Rectal smooth muscle tissue (tissue), 1 donor: ENCODE data around the gene HLF.

Experiments used
- H3K27ac ChIP-seq: one replicate; pipeline ENCODE4 v1.7.0; 2013; ENCODE audit warnings: low read depth, low read length, inconsistent platforms
- H3K27me3 ChIP-seq: one replicate; pipeline ENCODE4 v1.7.0; 2013; ENCODE audit warnings: low read length; ENCODE audit not compliant: control insufficient read depth, insufficient read depth
- H3K36me3 ChIP-seq: one replicate; pipeline ENCODE4 v1.7.0; 2013; ENCODE audit warnings: low read length; ENCODE audit not compliant: control insufficient read depth, insufficient read depth
- H3K4me1 ChIP-seq: one replicate; pipeline ENCODE4 v1.7.0; 2013; ENCODE audit warnings: low read length; ENCODE audit not compliant: control insufficient read depth, insufficient read depth
- H3K4me3 ChIP-seq: one replicate; pipeline ENCODE4 v1.7.0; 2013; ENCODE audit warnings: low read length
- H3K9ac ChIP-seq: one replicate; pipeline ENCODE4 v1.7.0; 2013; ENCODE audit warnings: low read length

The HLF gene

GRCh38 chr17:55291114-55291507 is 26.4 kb downstream of the HLF start:
- Histone ChIP-seq H3K9ac (no peak overlapping the region), H3K4me3 (no peak overlapping the region), H3K27ac (no peak overlapping the region), H3K36me3 (no peaks in the 10 kb centered on the region), H3K27me3 (no peaks in the 10 kb centered on the region), H3K4me1 (peaks cover 23% of the 10 kb centered on the region)

- Histone ChIP-seq H3K36me3 (no peaks in the 10 kb centered on the region), H3K9ac (no peak overlapping the region), H3K27ac (no peak overlapping the region), H3K4me3 (no peak overlapping the region), H3K27me3 (no peaks in the 10 kb centered on the region), H3K4me1 (peaks cover 13% of the 10 kb centered on the region)
These were observed 27.3 kb downstream of the HLF start for GRCh38 chr17:55292094-55292493.

GRCh38 chr17:55294042-55294751 is 29.4 kb downstream of the HLF start:
- peaks cover 3% of the 10 kb centered on the region for H3K4me1 ChIP-seq
- no peaks in the 10 kb centered on the region for H3K27me3 ChIP-seq
- no peak overlapping the region for H3K9ac ChIP-seq
- no peaks in the 10 kb centered on the region for H3K36me3 ChIP-seq
- H3K4me3 ChIP-seq = no peak overlapping the region
- H3K27ac ChIP-seq = no peak overlapping the region

- no peak overlapping the region for H3K4me3 ChIP-seq
- no peaks in the 10 kb centered on the region for H3K36me3 ChIP-seq
- H3K4me1 ChIP-seq = peaks cover 1% of the 10 kb centered on the region
- no peak overlapping the region for H3K9ac ChIP-seq
- H3K27me3 ChIP-seq = no peaks in the 10 kb centered on the region
- H3K27ac ChIP-seq = no peak overlapping the region
These were observed 30.8 kb downstream of the HLF start for GRCh38 chr17:55295411-55296170.

DNA sequence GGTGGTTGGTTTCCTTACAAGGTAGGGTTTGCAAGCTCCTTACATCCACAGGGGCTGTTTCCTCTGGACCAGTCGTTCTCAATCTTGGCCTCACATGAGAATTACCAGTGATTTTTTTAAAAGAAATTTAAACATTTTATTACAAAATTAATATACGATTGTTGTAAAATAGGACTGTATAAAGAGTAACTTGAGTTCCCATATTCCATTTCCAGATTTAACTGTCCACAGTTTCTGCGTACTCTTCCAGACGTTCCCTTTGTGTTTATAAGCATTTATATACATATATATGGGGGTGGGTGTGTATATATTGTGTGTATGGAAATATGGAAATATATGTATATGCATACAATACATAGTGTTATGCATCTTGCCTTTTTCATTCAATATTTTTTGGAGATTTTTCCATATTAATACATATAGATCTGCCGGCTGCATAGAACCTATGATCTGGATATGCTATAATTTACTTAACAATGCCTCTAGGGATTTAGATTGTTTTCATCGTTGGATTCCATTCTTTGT is 31.5 kb downstream of the HLF start:
- Histone ChIP-seq H3K4me3 (no peak overlapping the region), H3K36me3 (no peaks in the 10 kb centered on the region), H3K4me1 (no peaks in the 10 kb centered on the region), H3K9ac (no peak overlapping the region), H3K27ac (no peak overlapping the region), H3K27me3 (no peaks in the 10 kb centered on the region)

GRCh38 chr17:55296699-55297098 is 31.9 kb downstream of the HLF start:
- Histone ChIP-seq H3K27me3 (no peaks in the 10 kb centered on the region), H3K4me1 (peaks cover under 1% of the 10 kb centered on the region), H3K36me3 (no peaks in the 10 kb centered on the region), H3K9ac (no peak overlapping the region), H3K27ac (no peak overlapping the region), H3K4me3 (no peak overlapping the region)

DNA sequence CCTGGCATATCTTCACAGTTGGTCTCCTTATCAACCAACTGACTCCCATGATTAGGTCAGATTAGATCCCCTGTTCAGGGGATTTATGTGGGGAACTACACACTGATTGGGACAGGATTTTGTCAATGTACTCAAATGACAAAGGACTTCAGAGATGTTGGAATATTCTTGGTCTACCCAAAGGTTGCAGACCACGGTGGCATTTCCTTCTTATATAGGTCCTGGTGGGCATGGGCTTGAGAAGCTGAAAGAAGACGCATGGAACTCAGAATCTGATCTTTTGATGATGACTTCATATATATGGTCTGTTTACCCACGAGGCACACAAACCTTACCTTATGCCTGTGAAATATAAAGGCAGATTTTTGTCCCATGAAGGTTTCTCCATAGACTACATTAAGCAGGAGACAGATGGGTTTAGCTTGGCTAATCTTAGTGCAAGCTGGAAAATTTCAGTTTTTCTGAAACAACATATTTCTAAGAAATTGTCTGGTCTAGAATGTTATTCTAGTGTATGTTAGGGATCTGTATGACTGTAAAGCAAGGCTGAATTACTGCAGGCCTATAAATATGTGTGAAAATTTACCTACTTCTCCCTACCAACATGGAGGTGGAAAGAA is 33.5 kb downstream of the HLF start:
- H3K27ac ChIP-seq = no peak overlapping the region

DNA sequence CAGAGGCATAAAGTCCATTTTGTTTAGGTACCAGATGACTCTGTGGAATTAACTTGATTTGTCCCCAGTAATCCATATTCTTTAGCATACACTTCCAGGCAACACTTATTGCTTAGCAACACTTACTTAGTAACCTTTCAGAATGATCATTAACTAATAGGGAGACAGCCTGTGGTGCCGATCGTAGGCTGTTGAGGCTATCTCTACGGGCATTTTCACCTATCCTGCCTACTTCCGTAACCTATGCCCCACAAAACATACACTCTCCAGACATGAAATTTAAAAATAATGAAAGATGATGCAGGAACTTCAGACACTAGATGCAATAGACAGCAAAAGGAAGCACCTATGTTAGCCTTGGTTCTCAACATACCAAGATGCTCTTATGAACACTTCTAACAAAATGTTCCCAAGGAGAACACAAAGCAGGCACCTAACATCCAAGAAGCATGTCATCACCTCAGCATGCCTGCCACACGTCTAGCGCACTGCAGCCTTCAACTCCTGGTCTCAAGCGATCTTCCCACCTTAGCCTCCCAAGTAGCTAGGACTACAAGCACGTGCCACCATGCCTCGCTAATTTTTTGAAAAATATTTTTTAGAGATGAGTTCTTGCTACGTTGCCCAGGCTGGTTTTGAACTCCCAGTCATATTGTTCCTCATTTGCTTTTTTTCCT is 34.5 kb downstream of the HLF start:
- Histone ChIP-seq H3K27ac (no peak overlapping the region), H3K4me3 (no peak overlapping the region), H3K36me3 (no peaks in the 10 kb centered on the region), H3K4me1 (peaks cover 17% of the 10 kb centered on the region), H3K27me3 (no peaks in the 10 kb centered on the region), H3K9ac (no peak overlapping the region)

More for the DNA sequence above, 33.5 kb downstream of the HLF start:
- no peaks in the 10 kb centered on the region for H3K36me3 ChIP-seq
- H3K9ac ChIP-seq = no peak overlapping the region
- H3K27me3 ChIP-seq = no peaks in the 10 kb centered on the region
- H3K4me1 ChIP-seq = peaks cover 15% of the 10 kb centered on the region
- H3K4me3 ChIP-seq = no peak overlapping the region

DNA sequence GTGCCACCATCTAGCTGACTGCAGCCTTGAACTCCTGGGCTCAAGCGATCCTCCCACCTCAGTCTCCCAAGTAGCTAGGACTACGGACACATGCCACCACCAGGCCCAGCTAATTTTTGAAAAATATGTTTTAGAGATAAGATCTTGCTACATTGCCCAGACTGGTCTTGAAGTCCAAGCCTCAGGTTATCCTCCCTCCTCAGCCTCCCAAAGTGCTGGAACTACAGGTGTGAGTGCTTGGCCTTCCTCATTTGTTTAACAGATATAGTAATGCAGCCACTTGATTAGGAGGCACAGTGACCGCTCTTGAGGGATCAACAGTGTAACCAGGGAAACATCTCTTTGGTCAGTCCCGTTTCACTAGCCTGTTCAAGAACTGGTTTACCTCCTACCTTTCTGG is 35.1 kb downstream of the HLF start:
- H3K9ac ChIP-seq = no peak overlapping the region
- H3K4me3 ChIP-seq = no peak overlapping the region
- no peak overlapping the region for H3K27ac ChIP-seq
- H3K36me3 ChIP-seq = no peaks in the 10 kb centered on the region
- peaks cover 17% of the 10 kb centered on the region for H3K4me1 ChIP-seq
- no peaks in the 10 kb centered on the region for H3K27me3 ChIP-seq

GRCh38 chr17:55300479-55301290 is 35.9 kb downstream of the HLF start:
- H3K27ac ChIP-seq = no peak overlapping the region
- H3K27me3 ChIP-seq = no peaks in the 10 kb centered on the region
- H3K4me3 ChIP-seq = no peak overlapping the region
- no peak overlapping the region for H3K9ac ChIP-seq
- peaks cover 17% of the 10 kb centered on the region for H3K4me1 ChIP-seq
- H3K36me3 ChIP-seq = no peaks in the 10 kb centered on the region

GRCh38 chr17:55301521-55302406 is 37.0 kb downstream of the HLF start:
- no peaks in the 10 kb centered on the region for H3K36me3 ChIP-seq
- no peak overlapping the region for H3K4me3 ChIP-seq
- H3K9ac ChIP-seq = no peak overlapping the region
- no peaks in the 10 kb centered on the region for H3K27me3 ChIP-seq
- no peak overlapping the region for H3K27ac ChIP-seq
- H3K4me1 ChIP-seq = peaks cover 17% of the 10 kb centered on the region
